ENCODE data around the gene BMS1.
"Not testable (repeated sequence)": the region's sequence is repeated elsewhere in the genome, so short reads cannot be mapped to it uniquely, and the experiment has no call there.

The BMS1 gene

GRCh38 chr10:42782446-42783180 is at the start of gene BMS1:
Gene BMS1, plus strand, starts transcription at chr10:42782795. Its CDS starts 1,600 bp downstream, at chr10:42784395.
- Histone ChIP-seq H3K27me3 (ENCODE audit: control insufficient read depth, insufficient read depth, low read length) (no peaks in the 10 kb centered on the region), H3K27ac (peak within 1 kb of the TSS; percentile 83), H3K4me2 (ENCODE audit: low read length) (peak within 1 kb of the TSS; percentile 79), H3K4me1 (no peaks in the 10 kb centered on the region), H3K4me3 (ENCODE audit: low read depth, low read length) (peak within 1 kb of the TSS; percentile 92), H3K79me2 (peaks cover 4% of the 10 kb centered on the region), H2AFZ (peak within 1 kb of the TSS; percentile 89), H3K9ac (peak within 1 kb of the TSS; percentile 33), H3K9me3 (ENCODE audit: control insufficient read depth, low read length) (no peaks in the 10 kb centered on the region), H3K36me3 (ENCODE audit: control insufficient read depth, insufficient read depth, low read length) (no peaks in the 10 kb centered on the region)
- no peak for TF ChIP-seq CTCF (IDR thresholded peaks at IDR 0.05)

DNA sequence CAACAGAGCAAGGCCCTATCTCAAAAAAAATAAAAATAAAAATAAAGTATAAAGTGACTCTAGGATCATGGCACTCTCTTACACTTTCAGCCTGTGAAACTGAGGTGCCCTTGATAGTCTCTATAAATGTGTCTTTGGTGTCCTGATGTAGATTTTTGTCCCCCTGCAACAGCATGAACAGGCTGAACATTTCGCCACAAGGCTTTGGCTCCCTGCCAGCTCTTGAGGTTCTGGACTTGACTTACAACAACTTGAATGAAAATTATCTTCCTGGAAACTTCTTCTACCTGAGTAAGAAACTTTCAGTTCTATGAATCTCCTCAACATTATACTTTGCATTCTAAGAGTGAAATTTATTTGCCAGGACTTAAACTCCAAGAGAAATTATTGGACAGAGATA is 48.1 kb upstream of the BMS1 start:
- H3K9me3 ChIP-seq (ENCODE audit: control insufficient read depth, low read length): no peaks in the 10 kb centered on the region
- H3K4me1 ChIP-seq: no peaks in the 10 kb centered on the region
- no peak overlapping the region for H3K27ac ChIP-seq
- H3K36me3 ChIP-seq (ENCODE audit: control insufficient read depth, insufficient read depth, low read length): no peaks in the 10 kb centered on the region
- no peak overlapping the region for H3K9ac ChIP-seq
- no peak overlapping the region for H3K4me2 ChIP-seq (ENCODE audit: low read length)
- H2AFZ ChIP-seq: no peak overlapping the region
- no peaks in the 10 kb centered on the region for H3K27me3 ChIP-seq (ENCODE audit: control insufficient read depth, insufficient read depth, low read length)
- no peak for TF ChIP-seq CTCF (IDR thresholded peaks at IDR 0.05)
- H3K4me3 ChIP-seq (ENCODE audit: low read depth, low read length): no peak overlapping the region
- no peaks in the 10 kb centered on the region for H3K79me2 ChIP-seq

- Histone ChIP-seq H3K27ac (no peak overlapping the region), H2AFZ (no peak overlapping the region), H3K79me2 (no peaks in the 10 kb centered on the region), H3K9me3 (ENCODE audit: control insufficient read depth, low read length) (no peaks in the 10 kb centered on the region), H3K4me3 (ENCODE audit: low read depth, low read length) (no peak overlapping the region), H3K4me1 (no peaks in the 10 kb centered on the region), H3K36me3 (ENCODE audit: control insufficient read depth, insufficient read depth, low read length) (no peaks in the 10 kb centered on the region), H3K27me3 (ENCODE audit: control insufficient read depth, insufficient read depth, low read length) (no peaks in the 10 kb centered on the region), H3K9ac (no peak overlapping the region), H3K4me2 (ENCODE audit: low read length) (no peak overlapping the region)
- no peak for TF ChIP-seq CTCF (IDR thresholded peaks at IDR 0.05)
These were observed 43.9 kb upstream of the BMS1 start for GRCh38 chr10:42738679-42739078.

- H3K9me3 ChIP-seq (ENCODE audit: control insufficient read depth, low read length); H3K4me3 ChIP-seq (ENCODE audit: low read depth, low read length); H3K9ac ChIP-seq; H3K79me2 ChIP-seq; H2AFZ ChIP-seq; H3K27ac ChIP-seq; H3K27me3 ChIP-seq (ENCODE audit: control insufficient read depth, insufficient read depth, low read length); H3K36me3 ChIP-seq (ENCODE audit: control insufficient read depth, insufficient read depth, low read length); H3K4me2 ChIP-seq (ENCODE audit: low read length); H3K4me1 ChIP-seq: not testable (repeated sequence)
These were observed 41.1 kb upstream of the BMS1 start for GRCh38 chr10:42741536-42741935.

GRCh38 chr10:42743697-42744096 is 38.9 kb upstream of the BMS1 start:
- TF ChIP-seq CTCF (IDR thresholded peaks at IDR 0.05): no peak
- H3K4me3 ChIP-seq (ENCODE audit: low read depth, low read length): no peak overlapping the region

More at GRCh38 chr10:42743697-42744096, 38.9 kb upstream of the BMS1 start:
- no peak overlapping the region for H3K4me2 ChIP-seq (ENCODE audit: low read length)
- no peak overlapping the region for H3K9ac ChIP-seq
- no peaks in the 10 kb centered on the region for H3K79me2 ChIP-seq
- H3K9me3 ChIP-seq (ENCODE audit: control insufficient read depth, low read length): no peaks in the 10 kb centered on the region
- H3K27me3 ChIP-seq (ENCODE audit: control insufficient read depth, insufficient read depth, low read length): no peaks in the 10 kb centered on the region
- H3K4me1 ChIP-seq: no peaks in the 10 kb centered on the region
- no peak overlapping the region for H2AFZ ChIP-seq
- H3K36me3 ChIP-seq (ENCODE audit: control insufficient read depth, insufficient read depth, low read length): no peaks in the 10 kb centered on the region
- H3K27ac ChIP-seq: no peak overlapping the region

Data from parathyroid adenoma (tissue), 2 donors.